ENCODE results near the gene FGF4. TPM values are rescaled to one million over a fixed set of nuclear protein-coding genes. Genes with fewer than 3 reads are reported as not detected.

The FGF4 gene
- total RNA-seq, 4 donors from 2014 or later = not detected

GRCh38 chr11:69820441-69820840 is 45.3 kb upstream of the FGF4 start:
- intact Hi-C loops (cut with DNase I) = no loop called here
- no peak overlapping the region for H3K27ac ChIP-seq
- 86% methylated on average over 1 of the region's 5 CpGs; no CpG with 5 or more reads in 1 of the 2 donors for WGBS, 2 donors
- no peak for DNase-seq
- no peaks in the 10 kb centered on the region for H3K4me1 ChIP-seq
- no peaks in the 10 kb centered on the region for H3K9me3 ChIP-seq
- H3K27me3 ChIP-seq = peaks cover 5% of the 10 kb centered on the region
- H3K36me3 ChIP-seq = no peaks in the 10 kb centered on the region
- no peak overlapping the region for H3K4me3 ChIP-seq (replicated peaks in 1 of 3)
- no peak for TF ChIP-seq CTCF (IDR thresholded peaks at IDR 0.05)
- no peak for TF ChIP-seq POLR2A (IDR thresholded peaks at IDR 0.05)

GRCh38 chr11:69819541-69820070 is 44.5 kb upstream of the FGF4 start:
- H3K36me3 ChIP-seq = no peaks in the 10 kb centered on the region
- H3K4me3 ChIP-seq (replicated peaks in 1 of 3) = no peak overlapping the region
- intact Hi-C loops (cut with DNase I) = no loop called here
- peaks cover 5% of the 10 kb centered on the region for H3K27me3 ChIP-seq
- no peak for DNase-seq
- TF ChIP-seq CTCF (IDR thresholded peaks at IDR 0.05) (no peak), POLR2A (IDR thresholded peaks at IDR 0.05) (no peak)
- H3K27ac ChIP-seq = no peak overlapping the region
- H3K4me1 ChIP-seq = no peaks in the 10 kb centered on the region
- no peaks in the 10 kb centered on the region for H3K9me3 ChIP-seq
- WGBS, 2 donors = 3 to 4% methylated on average over 13 to 20 of the region's 40 CpGs

GRCh38 chr11:69818603-69819441 is 43.7 kb upstream of the FGF4 start, which contains the start of gene FGF3:
Gene FGF3, minus strand, starts transcription at chr11:69819416. Its CDS starts 483 bp downstream, at chr11:69818933.
- Histone ChIP-seq H3K4me3 (replicated peaks in 1 of 3) (no peak within 1 kb of the TSS), H3K36me3 (no peaks in the 10 kb centered on the region), H3K27ac (no peak within 1 kb of the TSS), H3K27me3 (peaks cover 5% of the 10 kb centered on the region), H3K4me1 (no peaks in the 10 kb centered on the region), H3K9me3 (no peaks in the 10 kb centered on the region)
- 2 to 3% methylated on average over 25 to 52 of the region's 105 CpGs for whole genome bisulfite sequencing, 2 donors
- DNase-seq = no peak
- TF ChIP-seq POLR2A (IDR thresholded peaks at IDR 0.05) (no peak), CTCF (IDR thresholded peaks at IDR 0.05) (no peak)
- intact Hi-C loops (cut with DNase I) = no loop called here

GRCh38 chr11:69818231-69818602 is 43.1 kb upstream of the FGF4 start:
- TF ChIP-seq CTCF (IDR thresholded peaks at IDR 0.05) (no peak), POLR2A (IDR thresholded peaks at IDR 0.05) (no peak)
- Histone ChIP-seq H3K36me3 (no peaks in the 10 kb centered on the region), H3K27me3 (peaks cover 5% of the 10 kb centered on the region), H3K27ac (no peak overlapping the region), H3K4me1 (no peaks in the 10 kb centered on the region), H3K4me3 (replicated peaks in 1 of 3) (no peak overlapping the region), H3K9me3 (no peaks in the 10 kb centered on the region)
- intact Hi-C loops (cut with DNase I) = no loop called here
- no peak for DNase-seq
- 1 to 6% methylated on average over 18 to 20 of the region's 31 CpGs for WGBS, 2 donors
